Heart left ventricle (tissue), 16 donors: Measurements from ENCODE around the gene PPM1M. TPM values are rescaled to one million over a fixed set of nuclear protein-coding genes. Genes with fewer than 3 reads are reported as not detected.

Experiments used
- ATAC-seq, 4 donors: fragments of 200-7000 bp; cut with Tn5 transposase; one replicate each; pipeline ENCODE4 v1.9.1; 2020 to 2022; ENCODE audit warnings: moderate library complexity in 4 of 4, mild to moderate bottlenecking in 3 of 4, moderate number of reproducible peaks in 1 of 4
- DNase-seq, 5 donors: peaks; one replicate each; pipeline ENCODE4 v3.0.0-alpha.2; 2020
- H3K27ac ChIP-seq, 12 donors: fragments of 200-600 bp; sonication (generic) in 4 of 12; one replicate each; pipeline versions ENCODE4 v1.5.0 to v1.8.0; 2016 to 2022; ENCODE audit warnings: mild to moderate bottlenecking in 2 of 12
- H3K27me3 ChIP-seq, 9 donors: fragments of 200-600 bp; sonication (generic) in 2 of 9; one replicate each; pipeline versions ENCODE4 v1.5.1 to v1.8.0; 2016 to 2022; ENCODE audit warnings: mild to moderate bottlenecking in 3 of 9
- H3K36me3 ChIP-seq, 9 donors: fragments of 200-600 bp; sonication (generic) in 2 of 9; one replicate each; pipeline versions ENCODE4 v1.5.0 to v1.8.0; 2018 to 2022; ENCODE audit warnings: mild to moderate bottlenecking in 2 of 9
- H3K4me1 ChIP-seq, 12 donors: fragments of 200-600 bp; sonication (generic) in 4 of 12; one replicate each; pipeline versions ENCODE4 v1.5.0 to v1.8.0; 2016 to 2022; ENCODE audit warnings: mild to moderate bottlenecking in 3 of 12
- H3K4me3 ChIP-seq, 12 donors: fragments of 200-600 bp; sonication (generic) in 4 of 12; one replicate each; pipeline versions ENCODE4 v1.5.0 to v1.8.0; 2017 to 2022; ENCODE audit warnings: mild to moderate bottlenecking in 9 of 12, moderate library complexity in 4 of 12
- H3K9me3 ChIP-seq, 12 donors: fragments of 200-600 bp; sonication (generic) in 4 of 12; one replicate each; pipeline versions ENCODE4 v1.5.0 to v1.8.0; 2016 to 2022; ENCODE audit warnings: mild to moderate bottlenecking in 1 of 12
- POLR2A ChIP-seq, 2 donors: fragments of 450-650 bp; IDR thresholded peaks; one replicate each; pipeline ENCODE4 v1.6.1; 2017; ENCODE audit warnings: antibody characterized with exemption in 2 of 2, mild to moderate bottlenecking in 2 of 2, moderate library complexity in 2 of 2
- WGBS, 4 donors: extraction: QIAGEN DNeasy Blood & Tissue Kit in 2 of 4; methylation state at CpG; one replicate each; pipeline versions ENCODE4 v1.1.5 to v1.1.7; 2013 to 2018; 5-methylcytosine and 5-hydroxymethylcytosine counted together
- intact Hi-C, 10 donors: fragments of 100-400 bp; cut with DNase I; formaldehyde crosslinking; loops; one replicate each; pipeline versions ENCODE4 v1.11.1 to v1.14.2; 2022
- polyA plus RNA-seq, 2 donors: library from polyadenylated mRNA; stranded (reverse); fragments of 200-250 nt; gene quantifications; one replicate each; pipeline ENCODE4 v1.2.3, GENCODE V29; 2013
- total RNA-seq, 9 donors: library from RNA; depleted of rRNA in 2 of 9; stranded (reverse); fragments of >200 nt in 2 of 9; fragmentation: NEBNext Ultra II Directional in 3 of 9; extraction: Animal tissue kit (Norgen Biotek cat#: 25700) in 3 of 9; gene quantifications; one replicate each; pipeline versions ENCODE4 v1.1.0 to v1.2.4, GENCODE V29; 2016 to 2023
- TF ChIP-seq, protein P1 (sequence below), 12 donors: fragments of 200-600 bp; sonication (generic) in 4 of 12; IDR thresholded peaks; one replicate each; pipeline versions ENCODE4 v1.5.0 to v1.8.0; 2018 to 2022; ENCODE audit warnings: antibody characterized with exemption in 12 of 12, mild to moderate bottlenecking in 5 of 12
- donor health status: ischemic (EF 13 %, LVEDD 7.1; RV severe dilation, severe dysfunction).
- donor health status: healthy with polysubstance abuse.
- donor health status: DM: no; HTN: yes; CAD: no.
- donor health status: DM: no; HTN: no; CAD: no.
- donor health status: ischemic (EF 25% LVEDD 6.9; RV normal size, moderate dysfunction).
- donor health status: ischemic (EF 25% LVEDD 5.7; RV mildly dilated, moderate dysfunction).
- donor health status: healthy.
- donor health status: DM: yes; HTN: yes; CAD: no.
- donor health status: ischemic (EF 35%, LVEDD 5.7; RV mildly dilated, moderate dysfunction).
- donor health status: nonischemic (EF 11% LVEDD 7.7; RV severe dilation, severe dysfunction).
- donor health status: DM: yes; HTN: yes; CAD: no.
- donor health status: PGD.
- donor health status: ischemic (EF 29% LVEDD 5.4; RV normal size, mild dysfunction).
- donor health status: nonischemic (EF 23%, LVEDD 6.1; RV moderate dilation, normal function).

Gene PPM1M
- total and polyA plus RNA-seq, 11 donors = 5.6 to 30.2 (median 7.3) TPM

DNA sequence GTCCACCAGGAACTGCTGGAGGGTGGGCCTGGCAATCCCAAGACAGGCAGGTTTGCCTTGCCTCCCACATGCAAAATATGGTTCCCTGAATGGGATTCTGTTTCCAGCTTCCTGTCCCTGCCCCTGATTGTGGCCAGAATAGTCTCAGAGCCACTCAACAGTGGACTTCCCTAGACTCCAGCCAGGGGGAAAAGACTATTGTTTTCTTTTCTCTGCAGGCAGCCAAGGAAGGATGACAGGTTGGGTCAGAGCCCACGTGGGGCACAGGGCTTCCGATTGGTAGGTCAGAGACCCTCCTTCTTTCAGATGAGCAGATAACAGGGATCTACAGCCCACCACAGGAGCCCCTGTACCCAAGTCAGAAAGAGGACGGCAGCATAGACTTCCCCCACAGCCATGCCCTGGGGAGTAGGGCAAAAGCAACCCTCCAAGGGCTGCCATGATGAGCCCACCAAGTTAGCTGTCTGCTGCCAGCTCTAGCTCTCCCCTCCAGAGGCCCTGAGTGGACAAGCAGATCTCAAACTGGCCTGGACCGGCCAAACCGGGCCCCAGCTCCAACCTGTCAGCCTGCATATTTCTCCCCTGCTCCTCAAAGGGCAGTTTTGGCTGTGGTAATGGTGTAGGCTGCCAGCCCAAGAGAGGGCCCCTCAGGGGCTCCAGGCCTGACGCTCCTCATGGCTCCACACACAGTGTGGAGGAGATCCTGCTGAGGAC, 26.5 kb upstream of the PPM1M start:
- peak overlapping the region in 6 of 12 donors; percentile 15 to 40 (median 28) for H3K4me3 ChIP-seq
- H3K9me3 ChIP-seq = no peaks in the 10 kb centered on the region
- intact Hi-C loops = loop anchor here in 2 of 10 donors (1.0 to 5.0 kb wide), 3 partner anchors 37 to 217 kb away; partner anchors contain the start of gene POC1A (in 2 of the 2)
- H3K27ac ChIP-seq = peak overlapping the region; percentile 59 to 92 (median 81)
- peaks cover 5 to 64% (median 40%) of the 10 kb centered on the region in 12 donors for H3K4me1 ChIP-seq
- peaks cover 0 to 20% (median 18%) of the 10 kb centered on the region in 9 donors for H3K36me3 ChIP-seq
- ATAC-seq (peak; percentile 14 to 51 (median 26)), DNase-seq (peak in 2 of 5 donors; percentile 11 to 36)
- peak in 1 of 2 donors; percentile 14 for TF ChIP-seq POLR2A (IDR thresholded peaks at IDR 0.05)
- TF ChIP-seq, protein P1, sequence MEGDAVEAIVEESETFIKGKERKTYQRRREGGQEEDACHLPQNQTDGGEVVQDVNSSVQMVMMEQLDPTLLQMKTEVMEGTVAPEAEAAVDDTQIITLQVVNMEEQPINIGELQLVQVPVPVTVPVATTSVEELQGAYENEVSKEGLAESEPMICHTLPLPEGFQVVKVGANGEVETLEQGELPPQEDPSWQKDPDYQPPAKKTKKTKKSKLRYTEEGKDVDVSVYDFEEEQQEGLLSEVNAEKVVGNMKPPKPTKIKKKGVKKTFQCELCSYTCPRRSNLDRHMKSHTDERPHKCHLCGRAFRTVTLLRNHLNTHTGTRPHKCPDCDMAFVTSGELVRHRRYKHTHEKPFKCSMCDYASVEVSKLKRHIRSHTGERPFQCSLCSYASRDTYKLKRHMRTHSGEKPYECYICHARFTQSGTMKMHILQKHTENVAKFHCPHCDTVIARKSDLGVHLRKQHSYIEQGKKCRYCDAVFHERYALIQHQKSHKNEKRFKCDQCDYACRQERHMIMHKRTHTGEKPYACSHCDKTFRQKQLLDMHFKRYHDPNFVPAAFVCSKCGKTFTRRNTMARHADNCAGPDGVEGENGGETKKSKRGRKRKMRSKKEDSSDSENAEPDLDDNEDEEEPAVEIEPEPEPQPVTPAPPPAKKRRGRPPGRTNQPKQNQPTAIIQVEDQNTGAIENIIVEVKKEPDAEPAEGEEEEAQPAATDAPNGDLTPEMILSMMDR (IDR thresholded peaks at IDR 0.05) = peak in 3 of 12 donors; percentile 16 to 25 (median 25)
- no peaks in the 10 kb centered on the region for H3K27me3 ChIP-seq
- 49 to 64% (median 53%) methylated on average over 5 to 6 of the region's 6 CpGs for WGBS, 4 donors

DNA sequence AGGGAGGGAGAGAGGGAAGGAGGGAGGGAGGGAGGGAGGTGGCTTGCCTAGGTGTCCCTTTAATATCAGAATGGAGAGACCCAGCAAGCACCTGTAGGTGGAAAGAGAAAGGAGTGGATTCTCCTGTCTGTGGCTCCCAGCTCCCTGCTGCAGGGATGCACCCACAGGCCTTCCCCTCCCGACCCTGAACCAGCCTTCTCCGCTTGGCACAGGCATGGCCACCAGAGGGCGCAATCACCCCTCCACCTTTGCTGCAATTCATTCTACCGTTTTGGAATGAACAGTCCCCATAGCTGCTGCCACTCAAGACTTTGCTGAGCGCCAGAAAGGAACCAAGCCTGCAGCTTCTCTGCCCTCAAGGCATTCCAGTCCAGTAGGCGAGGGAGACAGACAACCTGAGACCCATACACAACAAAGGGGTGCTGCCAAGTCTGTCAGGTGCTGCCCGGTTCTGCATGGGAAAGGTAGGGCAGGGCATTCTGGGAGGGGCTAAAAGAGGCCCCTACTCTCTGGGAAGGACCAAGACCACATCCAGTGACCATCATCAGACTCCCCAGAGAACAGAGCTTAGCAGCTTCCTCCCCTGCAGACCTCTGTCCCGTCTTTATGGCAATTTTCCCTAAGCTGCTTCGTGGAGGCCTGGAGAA, 25.1 kb upstream of the PPM1M start:
- peak; percentile 78 to 92 (median 86) for DNase-seq
- peaks cover 0 to 6% (median 4%) of the 10 kb centered on the region in 9 donors for H3K36me3 ChIP-seq
- no peak for TF ChIP-seq POLR2A (IDR thresholded peaks at IDR 0.05)
- TF ChIP-seq, protein P1 (IDR thresholded peaks at IDR 0.05) = peak; percentile 85 to 93 (median 90)
- intact Hi-C loops = loop anchor here in 8 of 10 donors (1.0 to 5.0 kb wide), 4 partner anchors 117 to 122 kb away; no protein-coding TSS in a partner anchor
- peak in 3 of 4 donors; percentile 60 to 68 (median 63) for ATAC-seq
- no peak overlapping the region for H3K4me3 ChIP-seq
- peaks cover 5 to 64% (median 40%) of the 10 kb centered on the region in 12 donors for H3K4me1 ChIP-seq
- H3K9me3 ChIP-seq = no peaks in the 10 kb centered on the region
- H3K27me3 ChIP-seq = no peaks in the 10 kb centered on the region
- no peak overlapping the region for H3K27ac ChIP-seq
- WGBS, 4 donors = 33 to 37% (median 34%) methylated on average over 7 to 9 of the region's 9 CpGs

DNA sequence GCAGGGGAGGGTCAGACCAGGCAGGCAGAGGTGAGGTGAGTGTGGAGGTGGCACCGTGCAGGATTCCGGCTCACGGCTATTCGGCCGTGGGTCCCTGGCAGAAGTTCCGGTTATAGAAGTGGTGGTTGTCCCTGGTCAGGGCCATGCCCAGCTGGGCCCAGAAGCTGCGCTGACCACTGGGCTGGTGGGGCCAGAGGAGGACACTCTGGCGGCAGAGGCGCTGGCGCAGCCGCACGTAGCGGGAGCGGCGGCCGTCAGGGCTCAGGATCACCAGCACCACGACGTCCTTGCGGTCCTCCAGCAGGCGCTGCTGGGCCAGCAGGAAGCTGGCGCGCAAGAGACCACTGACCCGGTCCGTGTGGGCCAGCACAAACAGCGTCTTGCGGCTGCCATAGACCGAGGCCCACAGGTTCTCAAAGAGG, 24.4 kb upstream of the PPM1M start:
- Histone ChIP-seq H3K9me3 (no peaks in the 10 kb centered on the region), H3K27ac (no peak overlapping the region), H3K27me3 (no peaks in the 10 kb centered on the region), H3K4me3 (no peak overlapping the region), H3K4me1 (peaks cover 5 to 64% (median 38%) of the 10 kb centered on the region in 12 donors), H3K36me3 (no peaks in the 10 kb centered on the region)
- no peak for DNase-seq
- ATAC-seq = no peak
- no peak for TF ChIP-seq POLR2A (IDR thresholded peaks at IDR 0.05)
- TF ChIP-seq, protein P1 (IDR thresholded peaks at IDR 0.05) = no peak
- 92 to 96% (median 93%) methylated on average over 24 to 27 of the region's 27 CpGs for WGBS, 4 donors
- intact Hi-C loops = loop anchor here in 7 of 10 donors (2.0 to 5.0 kb wide), 3 partner anchors 116 to 121 kb away; no protein-coding TSS in a partner anchor
